ENCODE results near the gene PRPF6. TPM values are rescaled to one million over a fixed set of nuclear protein-coding genes. Genes with fewer than 3 reads are reported as not detected.

Gene PRPF6
- total and polyA plus RNA-seq, 2 of the 13 experiments (the other 11 are each of a cell fraction or from before 2014, with no cell fraction given) = 63.7 to 101 TPM

DNA sequence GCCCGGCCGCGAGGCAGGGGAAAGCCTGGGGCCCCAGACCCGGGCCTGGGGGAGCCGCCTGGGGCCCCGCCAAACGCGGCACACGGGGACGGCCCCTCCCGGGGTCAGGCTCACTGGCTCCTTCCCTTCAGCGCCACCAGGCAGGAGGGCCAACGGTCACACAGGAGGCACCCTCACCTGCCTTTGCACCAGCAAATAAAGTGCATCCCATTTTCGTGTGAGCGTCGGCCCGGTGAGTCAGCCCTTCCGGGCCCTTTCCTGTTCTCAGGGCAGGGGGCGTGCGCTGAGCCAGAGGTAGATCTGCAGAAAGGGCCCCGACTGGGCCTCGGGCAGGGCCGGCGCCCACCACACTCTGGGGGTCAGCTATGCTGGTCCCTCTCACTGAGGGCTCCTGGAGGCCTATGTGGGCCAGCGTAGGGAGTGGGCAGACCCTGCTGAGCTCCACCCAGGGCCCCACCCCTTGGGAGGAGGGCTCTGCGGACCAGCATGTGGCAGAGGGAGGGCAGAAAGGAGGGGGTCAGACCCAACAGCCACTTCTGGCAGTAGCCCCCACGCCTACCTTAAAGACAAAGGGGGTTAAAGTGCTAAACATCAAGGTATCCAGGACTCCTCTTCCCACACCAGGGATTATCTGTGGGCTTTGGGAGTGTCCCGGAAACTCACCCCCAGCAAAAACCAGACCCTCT is 23.8 kb upstream of the PRPF6 start (continued):
- TF ChIP-seq, protein P1, sequence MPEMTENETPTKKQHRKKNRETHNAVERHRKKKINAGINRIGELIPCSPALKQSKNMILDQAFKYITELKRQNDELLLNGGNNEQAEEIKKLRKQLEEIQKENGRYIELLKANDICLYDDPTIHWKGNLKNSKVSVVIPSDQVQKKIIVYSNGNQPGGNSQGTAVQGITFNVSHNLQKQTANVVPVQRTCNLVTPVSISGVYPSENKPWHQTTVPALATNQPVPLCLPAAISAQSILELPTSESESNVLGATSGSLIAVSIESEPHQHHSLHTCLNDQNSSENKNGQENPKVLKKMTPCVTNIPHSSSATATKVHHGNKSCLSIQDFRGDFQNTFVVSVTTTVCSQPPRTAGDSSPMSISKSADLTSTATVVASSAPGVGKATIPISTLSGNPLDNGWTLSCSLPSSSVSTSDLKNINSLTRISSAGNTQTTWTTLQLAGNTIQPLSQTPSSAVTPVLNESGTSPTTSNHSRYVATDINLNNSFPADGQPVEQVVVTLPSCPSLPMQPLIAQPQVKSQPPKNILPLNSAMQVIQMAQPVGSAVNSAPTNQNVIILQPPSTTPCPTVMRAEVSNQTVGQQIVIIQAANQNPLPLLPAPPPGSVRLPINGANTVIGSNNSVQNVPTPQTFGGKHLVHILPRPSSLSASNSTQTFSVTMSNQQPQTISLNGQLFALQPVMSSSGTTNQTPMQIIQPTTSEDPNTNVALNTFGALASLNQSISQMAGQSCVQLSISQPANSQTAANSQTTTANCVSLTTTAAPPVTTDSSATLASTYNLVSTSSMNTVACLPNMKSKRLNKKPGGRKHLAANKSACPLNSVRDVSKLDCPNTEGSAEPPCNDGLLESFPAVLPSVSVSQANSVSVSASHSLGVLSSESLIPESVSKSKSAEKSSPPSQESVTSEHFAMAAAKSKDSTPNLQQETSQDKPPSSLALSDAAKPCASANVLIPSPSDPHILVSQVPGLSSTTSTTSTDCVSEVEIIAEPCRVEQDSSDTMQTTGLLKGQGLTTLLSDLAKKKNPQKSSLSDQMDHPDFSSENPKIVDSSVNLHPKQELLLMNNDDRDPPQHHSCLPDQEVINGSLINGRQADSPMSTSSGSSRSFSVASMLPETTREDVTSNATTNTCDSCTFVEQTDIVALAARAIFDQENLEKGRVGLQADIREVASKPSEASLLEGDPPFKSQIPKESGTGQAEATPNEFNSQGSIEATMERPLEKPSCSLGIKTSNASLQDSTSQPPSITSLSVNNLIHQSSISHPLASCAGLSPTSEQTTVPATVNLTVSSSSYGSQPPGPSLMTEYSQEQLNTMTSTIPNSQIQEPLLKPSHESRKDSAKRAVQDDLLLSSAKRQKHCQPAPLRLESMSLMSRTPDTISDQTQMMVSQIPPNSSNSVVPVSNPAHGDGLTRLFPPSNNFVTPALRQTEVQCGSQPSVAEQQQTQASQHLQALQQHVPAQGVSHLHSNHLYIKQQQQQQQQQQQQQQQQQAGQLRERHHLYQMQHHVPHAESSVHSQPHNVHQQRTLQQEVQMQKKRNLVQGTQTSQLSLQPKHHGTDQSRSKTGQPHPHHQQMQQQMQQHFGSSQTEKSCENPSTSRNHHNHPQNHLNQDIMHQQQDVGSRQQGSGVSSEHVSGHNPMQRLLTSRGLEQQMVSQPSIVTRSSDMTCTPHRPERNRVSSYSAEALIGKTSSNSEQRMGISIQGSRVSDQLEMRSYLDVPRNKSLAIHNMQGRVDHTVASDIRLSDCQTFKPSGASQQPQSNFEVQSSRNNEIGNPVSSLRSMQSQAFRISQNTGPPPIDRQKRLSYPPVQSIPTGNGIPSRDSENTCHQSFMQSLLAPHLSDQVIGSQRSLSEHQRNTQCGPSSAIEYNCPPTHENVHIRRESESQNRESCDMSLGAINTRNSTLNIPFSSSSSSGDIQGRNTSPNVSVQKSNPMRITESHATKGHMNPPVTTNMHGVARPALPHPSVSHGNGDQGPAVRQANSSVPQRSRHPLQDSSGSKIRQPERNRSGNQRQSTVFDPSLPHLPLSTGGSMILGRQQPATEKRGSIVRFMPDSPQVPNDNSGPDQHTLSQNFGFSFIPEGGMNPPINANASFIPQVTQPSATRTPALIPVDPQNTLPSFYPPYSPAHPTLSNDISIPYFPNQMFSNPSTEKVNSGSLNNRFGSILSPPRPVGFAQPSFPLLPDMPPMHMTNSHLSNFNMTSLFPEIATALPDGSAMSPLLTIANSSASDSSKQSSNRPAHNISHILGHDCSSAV (CRISPR knock-in tag; IDR thresholded peaks at IDR 0.05; ENCODE audit: borderline replicate concordance) = no peak
- TF ChIP-seq SSRP1 (CRISPR knock-in tag; IDR thresholded peaks at IDR 0.05) (peak; percentile 63; the same call in 1 of the 2 replicates), CHCHD3 (CRISPR knock-in tag; IDR thresholded peaks at IDR 0.05) (0 out of 2 replicates have a peak, but pooled peaks have one; percentile 53), ONECUT2 (CRISPR knock-in tag; IDR thresholded peaks at IDR 0.05) (no peak), ZFP90 (CRISPR knock-in tag; IDR thresholded peaks at IDR 0.05; ENCODE audit: borderline replicate concordance) (peak; percentile 97), ZNF83 (CRISPR knock-in tag; IDR thresholded peaks at IDR 0.05; ENCODE audit: borderline replicate concordance) (peak; percentile 96), ZNF326 (CRISPR knock-in tag; IDR thresholded peaks at IDR 0.05; ENCODE audit: borderline replicate concordance) (peak; percentile 94), ZNF761 (CRISPR knock-in tag; conservative IDR thresholded peaks at IDR 0.05) (no peak), JUN (CRISPR knock-in tag; IDR thresholded peaks at IDR 0.05) (peak; percentile 56; the same call in 1 of the 2 replicates), ZNF546 (CRISPR knock-in tag; conservative IDR thresholded peaks at IDR 0.05) (no peak), PAF1 (CRISPR knock-in tag; IDR thresholded peaks at IDR 0.05) (peak; percentile 97), ZNF446 (CRISPR knock-in tag; IDR thresholded peaks at IDR 0.05) (no peak), ZNF33B (CRISPR knock-in tag; IDR thresholded peaks at IDR 0.05) (0 out of 2 replicates have a peak, but pooled peaks have one; percentile 26), ZFX (CRISPR knock-in tag; IDR thresholded peaks at IDR 0.05; ENCODE audit: low read depth) (peak; percentile 98), FOXC1 (CRISPR knock-in tag; IDR thresholded peaks at IDR 0.05; ENCODE audit: borderline replicate concordance) (peak; percentile 86; the same call in 1 of the 2 replicates)
- TF ChIP-seq, protein P2, sequence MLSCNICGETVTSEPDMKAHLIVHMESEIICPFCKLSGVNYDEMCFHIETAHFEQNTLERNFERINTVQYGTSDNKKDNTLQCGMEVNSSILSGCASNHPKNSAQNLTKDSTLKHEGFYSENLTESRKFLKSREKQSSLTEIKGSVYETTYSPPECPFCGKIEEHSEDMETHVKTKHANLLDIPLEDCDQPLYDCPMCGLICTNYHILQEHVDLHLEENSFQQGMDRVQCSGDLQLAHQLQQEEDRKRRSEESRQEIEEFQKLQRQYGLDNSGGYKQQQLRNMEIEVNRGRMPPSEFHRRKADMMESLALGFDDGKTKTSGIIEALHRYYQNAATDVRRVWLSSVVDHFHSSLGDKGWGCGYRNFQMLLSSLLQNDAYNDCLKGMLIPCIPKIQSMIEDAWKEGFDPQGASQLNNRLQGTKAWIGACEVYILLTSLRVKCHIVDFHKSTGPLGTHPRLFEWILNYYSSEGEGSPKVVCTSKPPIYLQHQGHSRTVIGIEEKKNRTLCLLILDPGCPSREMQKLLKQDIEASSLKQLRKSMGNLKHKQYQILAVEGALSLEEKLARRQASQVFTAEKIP (CRISPR knock-in tag; IDR thresholded peaks at IDR 0.05; ENCODE audit: borderline replicate concordance) = no peak
- TF ChIP-seq, protein P3, sequence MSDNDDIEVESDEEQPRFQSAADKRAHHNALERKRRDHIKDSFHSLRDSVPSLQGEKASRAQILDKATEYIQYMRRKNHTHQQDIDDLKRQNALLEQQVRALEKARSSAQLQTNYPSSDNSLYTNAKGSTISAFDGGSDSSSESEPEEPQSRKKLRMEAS (IDR thresholded peaks at IDR 0.05) = peak; percentile 56

All from HepG2 (cell line).